Measurements from ENCODE around the gene SPOUT1.

SPOUT1 gene

GRCh38 chr9:128836509-128837145 lies 7.0 kb upstream of the SPOUT1 start:
- in situ Hi-C loops (cut with HindIII; ENCODE audit: low pct_ligation_motif_present, low sequenced_read_pairs) = no loop called here

DNA sequence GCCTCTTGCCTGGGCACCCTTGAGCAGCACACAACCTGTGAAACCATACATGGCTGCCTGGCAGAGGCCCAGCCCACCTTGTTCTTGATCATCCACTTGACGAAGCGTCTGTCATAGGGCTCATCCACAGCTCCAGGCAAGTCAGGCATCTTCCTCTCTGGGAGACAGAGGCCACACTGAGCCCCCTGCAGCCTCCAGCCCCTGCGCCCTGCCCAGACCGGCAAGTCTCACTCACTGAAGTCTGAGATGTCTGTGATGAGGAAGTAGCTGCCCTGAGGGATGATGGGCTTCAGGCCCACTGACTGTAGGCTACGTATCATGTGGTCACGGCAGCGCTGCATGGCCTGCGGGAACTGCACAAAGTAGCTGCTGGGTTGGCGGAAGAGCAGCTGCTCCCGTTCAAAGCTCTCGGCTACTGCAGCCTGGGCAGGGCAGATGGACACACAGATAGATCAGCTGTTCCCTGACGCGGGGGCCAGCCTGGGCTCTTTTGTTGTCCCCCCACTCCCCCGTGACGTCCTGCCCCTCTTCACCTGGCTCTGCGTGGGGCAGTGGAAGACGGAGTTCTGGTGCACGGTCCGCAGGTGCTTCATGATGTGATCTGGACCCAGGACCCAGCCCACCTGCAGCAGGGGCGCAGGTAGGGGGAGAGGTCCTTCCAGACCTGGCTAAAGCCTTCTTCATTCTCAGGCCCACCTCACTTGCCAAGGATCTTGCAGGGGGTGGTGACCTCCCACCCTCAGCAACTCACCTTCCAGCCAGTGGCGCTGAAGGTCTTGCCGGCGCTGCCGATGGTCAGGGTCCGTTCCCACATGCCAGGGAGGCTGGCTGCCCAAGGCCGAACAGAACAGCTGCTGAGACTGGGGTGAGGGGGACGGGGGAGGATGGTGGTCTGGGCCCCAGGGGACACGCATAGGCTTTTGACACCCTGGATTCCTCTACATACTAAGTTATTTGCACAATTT lies 5.9 kb upstream of the SPOUT1 start:
- Histone ChIP-seq H3K27me3 (replicated peaks) (no peaks in the 10 kb centered on the region), H3K36me3 (replicated peaks) (no peaks in the 10 kb centered on the region), H3K27ac (no peak overlapping the region), H3K4me3 (ENCODE audit: low read depth, low read length) (no peak overlapping the region)
- DNase-seq = no peak
- in situ Hi-C loops (cut with HindIII; ENCODE audit: low pct_ligation_motif_present, low sequenced_read_pairs) = no loop called here
- no peak for TF ChIP-seq CTCF (IDR thresholded peaks at IDR 0.05; ENCODE audit: low read depth, low read length, missing control alignments)

More at GRCh38 chr9:128836509-128837145, 7.0 kb upstream of the SPOUT1 start:
- H3K27me3 ChIP-seq (replicated peaks) = no peaks in the 10 kb centered on the region
- no peak overlapping the region for H3K27ac ChIP-seq
- no peak for TF ChIP-seq CTCF (IDR thresholded peaks at IDR 0.05; ENCODE audit: low read depth, low read length, missing control alignments)
- no peak for DNase-seq
- H3K4me3 ChIP-seq (ENCODE audit: low read depth, low read length) = no peak overlapping the region
- no peaks in the 10 kb centered on the region for H3K36me3 ChIP-seq (replicated peaks)

- no peak for DNase-seq
- Histone ChIP-seq H3K27ac (no peak overlapping the region), H3K27me3 (replicated peaks) (no peaks in the 10 kb centered on the region), H3K4me3 (ENCODE audit: low read depth, low read length) (no peak overlapping the region), H3K36me3 (replicated peaks) (no peaks in the 10 kb centered on the region)
- no peak for TF ChIP-seq CTCF (IDR thresholded peaks at IDR 0.05; ENCODE audit: low read depth, low read length, missing control alignments)
- in situ Hi-C loops (cut with HindIII; ENCODE audit: low pct_ligation_motif_present, low sequenced_read_pairs) = no loop called here
Observed at GRCh38 chr9:128833696-128834095, 4.1 kb upstream of the SPOUT1 start.

DNA sequence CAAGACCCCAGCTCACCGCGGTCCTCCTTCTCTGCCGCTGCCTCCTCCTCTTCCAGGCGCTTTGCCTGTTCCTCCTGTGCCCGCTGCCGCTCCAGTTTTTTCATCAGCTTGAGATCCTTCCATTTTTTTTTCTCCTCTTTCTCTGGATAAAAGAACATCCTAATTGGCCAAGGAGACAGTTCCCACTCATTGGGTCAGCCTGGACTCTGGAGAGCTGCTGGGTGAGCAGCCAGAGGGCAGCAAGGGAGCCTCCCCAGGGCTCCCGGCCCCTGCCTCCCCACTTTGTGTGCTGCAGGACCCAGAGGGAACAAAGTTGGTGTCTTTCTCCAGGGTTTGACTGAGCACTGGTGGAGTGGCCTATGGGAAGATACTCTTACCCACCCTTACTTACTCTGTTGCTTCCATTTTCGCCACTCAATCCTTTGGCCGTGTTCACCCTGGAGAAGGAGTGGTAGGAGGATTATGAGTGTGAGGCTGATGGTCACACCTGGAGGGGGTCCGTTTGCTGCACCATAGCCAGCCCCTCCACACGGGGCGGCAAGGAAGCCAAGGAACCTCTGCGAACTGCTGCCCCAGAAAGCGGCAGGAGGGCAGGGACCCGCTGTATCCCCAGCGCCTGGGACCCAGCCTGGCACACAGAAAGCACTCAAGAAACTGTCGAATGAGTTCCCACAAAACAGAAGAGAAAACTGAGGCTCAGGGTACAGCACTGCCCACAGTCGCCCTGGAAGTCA lies 708 bp downstream of the SPOUT1 start:
- peak overlapping the region; percentile 87 for H3K4me3 ChIP-seq (ENCODE audit: low read depth, low read length)
- no peak for TF ChIP-seq CTCF (IDR thresholded peaks at IDR 0.05; ENCODE audit: low read depth, low read length, missing control alignments)
- no peaks in the 10 kb centered on the region for H3K27me3 ChIP-seq (replicated peaks)
- H3K36me3 ChIP-seq (replicated peaks) = peaks cover 34% of the 10 kb centered on the region
- H3K27ac ChIP-seq = peak overlapping the region; percentile 25
- DNase-seq = no peak
- in situ Hi-C loops (cut with HindIII; ENCODE audit: low pct_ligation_motif_present, low sequenced_read_pairs) = no loop called here

GRCh38 chr9:128828267-128828666 lies 1.3 kb downstream of the SPOUT1 start:
- in situ Hi-C loops (cut with HindIII; ENCODE audit: low pct_ligation_motif_present, low sequenced_read_pairs) = no loop called here
- H3K27me3 ChIP-seq (replicated peaks) = no peaks in the 10 kb centered on the region
- DNase-seq = no peak
- H3K4me3 ChIP-seq (ENCODE audit: low read depth, low read length) = no peak overlapping the region
- no peak overlapping the region for H3K27ac ChIP-seq
- H3K36me3 ChIP-seq (replicated peaks) = peaks cover 40% of the 10 kb centered on the region
- no peak for TF ChIP-seq CTCF (IDR thresholded peaks at IDR 0.05; ENCODE audit: low read depth, low read length, missing control alignments)

Measured in brain microvascular endothelial cell (primary cell).